H1 (cell line): Measurements from ENCODE around the gene PTPRG. TPM values are rescaled to one million over a fixed set of nuclear protein-coding genes. Genes with fewer than 3 reads are reported as not detected.

Experiments
- CTCF ChIA-PET: fragments of 300-600 bp; sonication (Branson Sonifier 250); formaldehyde crosslinking; loops from one replicate; lab custom pipeline; 2021; ENCODE audit not compliant: partially characterized antibody; lab: Charles Lee
- POLR2A ChIA-PET: fragments of 300-600 bp; sonication (Branson Sonifier 250); formaldehyde crosslinking; loops from one replicate; lab custom pipeline; 2021; ENCODE audit warnings: inconsistent platforms; ENCODE audit not compliant: partially characterized antibody; lab: Charles Lee
- DNase-seq, 2 experiments: peaks; one replicate each; pipeline versions ENCODE4 v3.0.0 to v3.0.0-alpha.2; 2010 to 2022; ENCODE audit warnings: low spot score in 2 of 2, low read depth in 1 of 2, mixed read lengths in 1 of 2
- FAIRE-seq: peaks from 2 replicates; lab custom pipeline; 2011; peaks lifted over from hg19 to GRCh38; lab: Jason Lieb, UNC
- H2AFZ ChIP-seq: 2 replicates; pipeline ENCODE4 v1.8.1; 2012; ENCODE audit warnings: low read length, inconsistent platforms
- H2AK5ac ChIP-seq: 2 replicates; pipeline ENCODE4 v1.6.1; 2013; ENCODE audit warnings: low read depth, low read length
- H2BK120ac ChIP-seq: replicated peaks from 2 replicates; pipeline ENCODE3; 2013; ENCODE audit warnings: low read depth, low read length, inconsistent platforms
- H2BK12ac ChIP-seq: 2 replicates; pipeline ENCODE4 v1.6.1; 2013; ENCODE audit warnings: low read depth, low read length
- H2BK15ac ChIP-seq: 2 replicates; pipeline ENCODE4 v1.6.1; 2013; ENCODE audit warnings: low read length
- H2BK20ac ChIP-seq: 2 replicates; pipeline ENCODE4 v1.6.1; 2013; ENCODE audit warnings: low read length
- H2BK5ac ChIP-seq: 2 replicates; pipeline ENCODE4 v1.6.1; 2013; ENCODE audit warnings: low read depth, low read length
- H3K14ac ChIP-seq: 2 replicates; pipeline ENCODE4 v1.6.1; 2013; ENCODE audit warnings: inconsistent platforms; ENCODE audit not compliant: insufficient read length
- H3K18ac ChIP-seq: 2 replicates; pipeline ENCODE4 v1.6.1; 2013; ENCODE audit warnings: low read length; ENCODE audit errors: extremely low read depth
- H3K23ac ChIP-seq: 2 replicates; pipeline ENCODE4 v1.6.1; 2013; ENCODE audit warnings: inconsistent platforms; ENCODE audit not compliant: insufficient read length
- H3K23me2 ChIP-seq: 2 replicates; pipeline ENCODE4 v1.6.1; 2013; ENCODE audit warnings: low read depth, low read length
- H3K27ac ChIP-seq: 2 replicates; pipeline ENCODE4 v1.6.1; 2011; ENCODE audit warnings: low read depth, low read length, inconsistent platforms
- H3K27me3 ChIP-seq, 4 experiments: replicated peaks in 1 of 4; 1 replicate in 1 of 4; 2 replicates in 3 of 4; pipeline versions ENCODE4 v1.6.1 to v1.8.1; 2011 to 2013; ENCODE audit warnings: low read length in 3 of 4, mild to moderate bottlenecking in 3 of 4, inconsistent platforms in 2 of 4, mixed read lengths in 2 of 4, moderate library complexity in 1 of 4; ENCODE audit not compliant: control insufficient read depth in 3 of 4, insufficient read depth in 3 of 4; ENCODE audit errors: extremely low read depth in 1 of 4
- H3K36me3 ChIP-seq, 4 experiments: 2 replicates each; pipeline versions ENCODE4 v1.6.1 to v1.8.1; 2011 to 2013; ENCODE audit warnings: mild to moderate bottlenecking in 4 of 4, low read length in 3 of 4, moderate library complexity in 2 of 4, control low read depth in 1 of 4, inconsistent platforms in 1 of 4; ENCODE audit not compliant: insufficient read depth in 4 of 4, control insufficient read depth in 2 of 4
- H3K4ac ChIP-seq: replicated peaks from 2 replicates; pipeline ENCODE3; 2013; ENCODE audit warnings: low read length, low read depth, mixed read lengths, inconsistent platforms; ENCODE audit not compliant: insufficient read length
- H3K4me1 ChIP-seq, 4 experiments: replicated peaks in 1 of 4; 1 replicate in 1 of 4; 2 replicates in 3 of 4; pipeline versions ENCODE4 v1.6.1 to v1.8.1; 2011 to 2013; ENCODE audit warnings: low read length in 3 of 4, inconsistent platforms in 2 of 4, mixed read lengths in 1 of 4; ENCODE audit not compliant: insufficient read depth in 4 of 4, control insufficient read depth in 3 of 4
- H3K4me2 ChIP-seq, 2 experiments: 2 replicates each; pipeline versions ENCODE4 v1.6.1 to v1.8.1; 2011 to 2013; ENCODE audit warnings: low read depth in 2 of 2, low read length in 2 of 2, control low read depth in 1 of 2, inconsistent platforms in 1 of 2, mild to moderate bottlenecking in 1 of 2; ENCODE audit not compliant: insufficient read depth in 1 of 2
- H3K4me3 ChIP-seq, 4 experiments: fragments of 200-600, 300-600 bp in 1 of 4; sonication (generic), shearing (Covaris generic), sonication (Bioruptor Twin) in 1 of 4; 2 replicates each; pipeline versions ENCODE4 v1.5.1 to v1.8.1; 2011 to 2016; ENCODE audit warnings: low read length in 4 of 4, low read depth in 3 of 4, control low read depth in 2 of 4, inconsistent platforms in 2 of 4, mild to moderate bottlenecking in 2 of 4, mixed read lengths in 1 of 4, moderate library complexity in 1 of 4; ENCODE audit not compliant: insufficient read depth in 2 of 4; ENCODE audit errors: extremely low read depth in 1 of 4
- H3K56ac ChIP-seq: replicated peaks from 2 replicates; pipeline ENCODE3; 2013; ENCODE audit warnings: low read depth, mild to moderate bottlenecking, mixed read lengths, low read length, inconsistent platforms; ENCODE audit not compliant: insufficient read length
- H3K79me1 ChIP-seq: 2 replicates; pipeline ENCODE4 v1.6.1; 2013; ENCODE audit warnings: low read depth, low read length, control low read depth
- H3K79me2 ChIP-seq, 2 experiments: 2 replicates each; pipeline versions ENCODE4 v1.6.1 to v1.8.1; 2012 to 2013; ENCODE audit warnings: low read length in 2 of 2, mild to moderate bottlenecking in 2 of 2, inconsistent platforms in 1 of 2; ENCODE audit not compliant: insufficient read depth in 2 of 2, control insufficient read depth in 1 of 2
- H3K9ac ChIP-seq, 4 experiments: replicated peaks in 1 of 4; 1 replicate in 1 of 4; 2 replicates in 3 of 4; pipeline versions ENCODE4 v1.6.1 to v1.8.1; 2011 to 2013; ENCODE audit warnings: low read depth in 3 of 4, low read length in 3 of 4, control low read depth in 2 of 4, mild to moderate bottlenecking in 2 of 4, moderate library complexity in 2 of 4, inconsistent platforms in 1 of 4; ENCODE audit errors: extremely low read depth in 1 of 4
- H3K9me3 ChIP-seq, 2 experiments: 2 replicates each; pipeline versions ENCODE4 v1.6.1 to v1.8.1; 2012 to 2013; ENCODE audit warnings: mild to moderate bottlenecking in 2 of 2, moderate library complexity in 2 of 2, control low read depth in 1 of 2, inconsistent platforms in 1 of 2, low read depth in 1 of 2, low read length in 1 of 2, mixed read lengths in 1 of 2; ENCODE audit not compliant: insufficient read depth in 2 of 2
- H4K20me1 ChIP-seq, 2 experiments: replicated peaks in 1 of 2; 2 replicates each; pipeline versions ENCODE3 to v1.8.1; 2011 to 2013; ENCODE audit warnings: inconsistent platforms in 2 of 2, low read length in 2 of 2, mild to moderate bottlenecking in 1 of 2; ENCODE audit not compliant: insufficient read depth in 2 of 2, control insufficient read depth in 1 of 2
- H4K5ac ChIP-seq: 2 replicates; pipeline ENCODE4 v1.6.1; 2013; ENCODE audit warnings: low read length, low read depth, mixed read lengths, inconsistent platforms; ENCODE audit not compliant: insufficient read length
- H4K8ac ChIP-seq: 2 replicates; pipeline ENCODE4 v1.8.0; 2013; ENCODE audit warnings: mild to moderate bottlenecking, moderate library complexity, low read length, inconsistent platforms; ENCODE audit not compliant: insufficient read depth; ENCODE audit errors: extremely low read depth
- H4K91ac ChIP-seq: replicated peaks from 2 replicates; pipeline ENCODE3; 2013; ENCODE audit warnings: low read length, mixed read lengths, inconsistent platforms; ENCODE audit not compliant: insufficient read length
- ATF3 ChIP-seq: IDR thresholded peaks from 2 replicates; pipeline ENCODE4 v1.6.1; 2011; ENCODE audit warnings: low read depth, mild to moderate bottlenecking, low read length; ENCODE audit not compliant: insufficient read depth
- BCL11A ChIP-seq, 2 experiments: IDR thresholded peaks; one replicate each; pipeline ENCODE4 v1.6.1; 2011; ENCODE audit warnings: low read depth in 2 of 2, low read length in 2 of 2, mild to moderate bottlenecking in 2 of 2
- BRCA1 ChIP-seq: IDR thresholded peaks from 2 replicates; pipeline ENCODE4 v1.6.1; 2012; ENCODE audit warnings: low read depth, low read length, improper control_type of control experiment
- CBX8 ChIP-seq: fragments of 300-800, 300-1000 bp; sonication (generic); IDR thresholded peaks from 2 replicates; pipeline ENCODE4 v1.7.1; 2016; ENCODE audit warnings: low read depth, low read length, borderline replicate concordance
- CREB1 ChIP-seq: IDR thresholded peaks from 2 replicates; pipeline ENCODE4 v1.6.1; 2012; ENCODE audit warnings: inconsistent platforms
- E2F6 ChIP-seq: IDR thresholded peaks from 2 replicates; pipeline ENCODE4 v1.6.1; 2012; ENCODE audit warnings: inconsistent platforms
- HDAC2 ChIP-seq, 2 experiments: fragments of 300-600 bp in 1 of 2; sonication (generic) in 1 of 2; IDR thresholded peaks; 2 replicates each; pipeline ENCODE4 v1.6.1; 2011 to 2012; ENCODE audit warnings: low read depth in 2 of 2, low read length in 2 of 2, mild to moderate bottlenecking in 2 of 2, moderate library complexity in 2 of 2, borderline replicate concordance in 1 of 2, inconsistent platforms in 1 of 2
- POLR2A ChIP-seq, 2 experiments: IDR thresholded peaks; 1 replicate in 1 of 2; 2 replicates in 1 of 2; pipeline ENCODE4 v1.6.1; 2011; ENCODE audit warnings: low read depth in 2 of 2, low read length in 2 of 2, mild to moderate bottlenecking in 2 of 2; ENCODE audit errors: control extremely low read depth in 1 of 2
- RNF2 ChIP-seq: fragments of 200-900, 300-1000 bp; sonication (generic); IDR thresholded peaks from 2 replicates; pipeline ENCODE4 v1.7.1; 2016; ENCODE audit warnings: borderline replicate concordance, low read depth, mild to moderate bottlenecking, antibody characterized with exemption, low read length; ENCODE audit not compliant: poor library complexity, severe bottlenecking; ENCODE audit errors: missing control alignments
- RXRA ChIP-seq: IDR thresholded peaks from 2 replicates; pipeline ENCODE4 v1.6.1; 2011; ENCODE audit warnings: low read depth, mild to moderate bottlenecking, low read length, moderate library complexity; ENCODE audit not compliant: insufficient read depth
- SIRT6 ChIP-seq: IDR thresholded peaks from one replicate; pipeline ENCODE4 v1.7.1; 2012; ENCODE audit warnings: low read length, inconsistent platforms
- TAF1 ChIP-seq: IDR thresholded peaks from 2 replicates; pipeline ENCODE4 v1.6.1; 2011; ENCODE audit warnings: mild to moderate bottlenecking, low read depth, low read length
- TCF12 ChIP-seq: IDR thresholded peaks from 2 replicates; pipeline ENCODE4 v1.6.1; 2011; ENCODE audit warnings: low read depth, mild to moderate bottlenecking, low read length
- TEAD4 ChIP-seq: IDR thresholded peaks from 2 replicates; pipeline ENCODE4 v1.6.1; 2012; ENCODE audit warnings: low read depth, low read length, inconsistent platforms, mixed read lengths
- polyA plus RNA-seq, 7 experiments: library from polyadenylated mRNA; depleted of rRNA in 3 of 7; stranded (reverse) in 5 of 7; unstranded in 2 of 7; fragments of >200 nt in 5 of 7; fragments of 200-250 nt in 2 of 7; gene quantifications; 1 replicate in 5 of 7; 2 replicates in 1 of 7; 4 replicates in 1 of 7; pipeline versions ENCODE4 v1.2.1 to v1.2.3, GENCODE V29; 2011 to 2013; ENCODE audit warnings: missing spikeins in 2 of 7, mixed read lengths in 2 of 7
- total RNA-seq: library from RNA; stranded (reverse); fragmentation: NEBNext Ultra II Directional; extraction: Animal tissue kit (Norgen Biotek cat#: 25700); gene quantifications from 2 replicates; pipeline ENCODE4 v1.2.1, GENCODE V29; 2021

The PTPRG gene
- total and polyA plus RNA-seq, 2 of the 8 experiments (the other 6 are each of a cell fraction or from before 2014, with no cell fraction given): 23.3 to 96.2 TPM

- H3K27ac ChIP-seq: no peak overlapping the region
- no peak overlapping the region for H3K4ac ChIP-seq
- DNase-seq: no peak
- H3K36me3 ChIP-seq: no peaks in the 10 kb centered on the region; a peak in 1 of 8 replicates
- no peak overlapping the region for H3K14ac ChIP-seq
- H2BK20ac ChIP-seq: no peak overlapping the region
- H3K79me1 ChIP-seq: no peaks in the 10 kb centered on the region; the same call in 1 of the 2 replicates
- no peak overlapping the region for H3K23ac ChIP-seq
- no peak overlapping the region for H2BK5ac ChIP-seq
- H3K23me2 ChIP-seq: no peaks in the 10 kb centered on the region
- H2BK15ac ChIP-seq: no peak overlapping the region
- H2AK5ac ChIP-seq: no peak overlapping the region
- H4K8ac ChIP-seq: no peak overlapping the region
- no peak overlapping the region for H4K5ac ChIP-seq
- H4K91ac ChIP-seq: no peak overlapping the region
- H3K4me1 ChIP-seq: peaks cover 0 to 3% (median 0%) of the 10 kb centered on the region in 4 experiments; a peak in 1 of 7 replicates
- H3K56ac ChIP-seq: no peak overlapping the region
- no peaks in the 10 kb centered on the region for H3K27me3 ChIP-seq
- FAIRE-seq: no peak
- no peak overlapping the region for H2BK120ac ChIP-seq
- peaks cover 0 to 1% of the 10 kb centered on the region in 2 experiments for H4K20me1 ChIP-seq
- H2AFZ ChIP-seq: no peak overlapping the region
- POLR2A ChIA-PET: interaction anchor here (1.7 kb wide), 1 partner anchor 11 kb away, joined by 3 read pairs; no protein-coding TSS in a partner anchor
- no peak overlapping the region for H2BK12ac ChIP-seq
- H3K9me3 ChIP-seq: no peaks in the 10 kb centered on the region
- no peak overlapping the region for H3K4me2 ChIP-seq
- H3K79me2 ChIP-seq: no peaks in the 10 kb centered on the region
- H3K4me3 ChIP-seq: no peak overlapping the region
- H3K18ac ChIP-seq: no peak overlapping the region
- no peak overlapping the region for H3K9ac ChIP-seq
- CTCF ChIA-PET: interaction anchor here (1.2 to 3.2 kb wide), 2 partner anchors 39 to 60 kb away, joined by 3 to 24 read pairs; no protein-coding TSS in a partner anchor
- TF ChIP-seq CREB1 (no peak), SIRT6 (no peak), RXRA (no peak), BRCA1 (no peak), TAF1 (no peak), POLR2A (IDR thresholded peaks at IDR 0.05; ENCODE audit: control extremely low read depth in 1 of 2, low read depth in 2 of 2, low read length in 2 of 2) (no peak), TCF12 (no peak), ATF3 (no peak), TEAD4 (no peak), CBX8 (no peak), HDAC2 (IDR thresholded peaks at IDR 0.05; ENCODE audit: borderline replicate concordance in 1 of 2, low read depth in 2 of 2, low read length in 2 of 2) (no peak), RNF2 (no peak), E2F6 (no peak), BCL11A (IDR thresholded peaks at IDR 0.05; ENCODE audit: low read depth in 2 of 2, low read length in 2 of 2) (no peak)
These were observed 567.3 kb downstream of the PTPRG start for GRCh38 chr3:62128681-62129080.
